Hippocampal formation (tissue), 2 donors: Measurements from ENCODE around the gene GRB10.

Experiments used
- DNase-seq, 2 donors: peaks; one replicate each; lab custom pipeline; 2025; lab: John Stamatoyannopoulos, UW

Gene GRB10

DNA sequence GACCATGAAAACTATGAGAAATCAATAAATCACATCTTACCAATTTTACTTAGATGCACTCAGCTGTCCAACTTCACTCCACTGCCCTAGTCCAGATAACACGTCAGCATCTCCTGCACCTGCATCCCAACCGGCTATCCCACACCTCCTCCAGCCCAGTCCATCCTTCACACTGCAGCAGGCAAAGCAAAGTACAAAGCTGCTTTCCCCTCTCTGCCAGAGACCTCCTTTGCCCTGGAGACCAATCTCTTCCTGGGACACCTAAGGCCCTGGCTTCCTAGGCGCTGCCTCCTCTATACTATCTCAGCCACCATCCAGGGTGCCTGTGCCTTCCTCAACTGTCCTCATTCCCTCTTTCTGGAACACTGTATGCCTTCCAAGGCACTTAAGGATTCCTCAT, 127.2 kb downstream of the GRB10 start:
- no peak for DNase-seq

DNA sequence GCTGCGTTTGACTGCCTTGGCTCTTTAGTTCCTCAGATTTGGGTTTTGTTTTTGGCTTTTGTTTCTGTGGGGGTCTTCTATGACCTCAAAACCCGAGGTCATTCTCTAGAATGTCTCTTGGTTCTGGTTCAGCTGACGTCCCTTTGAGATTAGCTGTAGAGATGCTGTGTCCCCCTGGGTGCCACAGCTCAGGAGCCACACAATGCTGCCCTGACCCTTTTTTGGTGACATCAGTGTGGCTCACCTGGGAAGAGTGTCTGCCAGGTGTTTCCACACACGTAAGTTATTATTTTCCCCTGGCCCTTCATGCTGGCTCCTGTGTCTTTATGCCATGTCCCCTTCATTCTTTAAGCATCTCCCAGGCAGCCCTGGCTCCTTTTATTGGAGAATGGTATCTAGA, 127.7 kb downstream of the GRB10 start:
- no peak for DNase-seq

DNA sequence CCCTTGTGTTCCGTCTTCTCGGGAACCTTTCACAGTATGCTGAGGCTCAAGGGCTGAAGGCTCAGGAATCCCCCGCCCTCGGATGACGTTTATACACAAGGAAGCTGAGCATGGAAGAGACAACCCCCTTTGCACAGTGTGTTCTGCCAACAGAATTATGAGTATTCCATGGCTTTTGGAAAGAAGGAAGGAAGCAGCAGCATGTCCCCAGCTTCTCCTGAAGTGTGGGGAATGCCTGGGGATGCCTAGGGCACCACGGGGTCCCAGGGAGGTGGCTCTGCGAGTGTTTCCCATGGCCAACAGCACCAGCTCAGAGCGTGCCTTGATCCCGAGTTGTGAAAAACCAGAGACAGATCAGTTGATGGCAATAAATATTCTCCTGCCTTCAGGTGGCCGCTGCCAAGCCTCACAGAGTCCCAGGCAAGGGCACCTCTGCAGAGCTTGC, 128.7 kb downstream of the GRB10 start:
- no peak for DNase-seq

DNA sequence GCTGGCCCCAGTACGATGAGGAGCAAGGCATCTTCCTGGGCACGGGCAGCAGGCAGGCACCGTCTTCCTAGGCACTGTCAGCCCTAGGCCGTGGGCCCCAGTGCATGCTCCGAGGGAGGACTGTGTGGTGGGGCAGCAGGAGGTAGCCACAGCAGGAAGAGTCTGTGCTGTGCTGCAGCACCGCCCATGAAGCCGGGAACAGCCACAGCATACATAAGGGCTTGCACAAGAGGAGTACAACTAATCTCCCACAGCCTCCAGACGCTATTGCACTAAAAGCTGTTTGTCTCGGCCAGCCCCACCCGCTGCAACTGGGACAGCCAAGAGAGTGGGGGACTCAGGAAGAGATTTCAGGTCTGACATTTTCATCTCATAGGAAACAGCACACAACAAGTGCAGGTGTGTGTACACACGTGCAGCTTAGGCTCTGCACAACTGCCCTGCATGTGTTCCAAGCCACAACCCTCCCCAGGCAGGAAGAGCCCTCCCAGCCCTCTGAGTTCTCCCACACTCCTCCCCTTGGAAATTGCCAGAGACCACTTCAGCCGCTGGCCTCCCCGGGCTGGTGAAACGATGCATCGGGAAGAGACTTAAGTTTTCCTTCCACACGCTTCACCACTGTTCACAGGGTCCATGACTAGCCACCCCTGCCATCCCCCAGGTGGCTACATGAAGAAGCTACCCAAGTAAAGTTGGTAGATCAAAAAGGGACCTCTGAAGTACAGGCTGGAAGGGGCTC, 129.4 kb downstream of the GRB10 start:
- DNase-seq, result no peak

DNA sequence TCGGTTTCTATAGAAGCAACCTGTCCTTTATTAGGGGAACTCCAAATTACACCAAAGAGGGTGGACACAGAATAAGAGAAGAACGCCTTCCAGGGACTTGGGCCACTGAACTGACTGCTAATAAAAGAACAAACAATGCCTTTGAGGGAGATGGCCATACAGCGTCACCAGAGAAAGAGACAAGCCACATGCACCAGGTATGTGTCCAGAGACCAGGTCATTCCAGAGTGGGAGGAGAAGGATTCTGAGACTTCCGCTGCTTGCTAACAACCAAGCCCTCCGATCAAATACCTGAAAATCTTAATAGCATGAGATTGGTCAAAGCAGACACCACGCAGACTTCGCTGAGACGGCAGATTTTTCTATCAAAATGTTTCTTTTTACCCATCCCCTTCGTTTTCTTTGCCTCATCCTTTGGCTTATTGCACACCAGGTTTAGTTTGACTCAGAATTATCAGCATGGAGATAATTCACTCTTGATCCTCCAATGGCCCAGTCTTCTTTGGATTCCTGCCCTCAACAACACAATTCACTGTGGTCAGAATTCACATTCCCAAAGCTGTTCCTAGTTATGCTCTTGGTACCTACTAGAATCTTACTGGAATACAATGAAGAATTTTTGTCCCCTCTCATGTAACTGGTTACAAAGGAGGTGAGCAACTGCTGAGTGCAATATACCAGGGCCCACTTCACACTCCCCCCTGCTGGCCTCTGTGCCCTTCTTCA, 130.1 kb downstream of the GRB10 start:
- DNase-seq, result no peak

DNA sequence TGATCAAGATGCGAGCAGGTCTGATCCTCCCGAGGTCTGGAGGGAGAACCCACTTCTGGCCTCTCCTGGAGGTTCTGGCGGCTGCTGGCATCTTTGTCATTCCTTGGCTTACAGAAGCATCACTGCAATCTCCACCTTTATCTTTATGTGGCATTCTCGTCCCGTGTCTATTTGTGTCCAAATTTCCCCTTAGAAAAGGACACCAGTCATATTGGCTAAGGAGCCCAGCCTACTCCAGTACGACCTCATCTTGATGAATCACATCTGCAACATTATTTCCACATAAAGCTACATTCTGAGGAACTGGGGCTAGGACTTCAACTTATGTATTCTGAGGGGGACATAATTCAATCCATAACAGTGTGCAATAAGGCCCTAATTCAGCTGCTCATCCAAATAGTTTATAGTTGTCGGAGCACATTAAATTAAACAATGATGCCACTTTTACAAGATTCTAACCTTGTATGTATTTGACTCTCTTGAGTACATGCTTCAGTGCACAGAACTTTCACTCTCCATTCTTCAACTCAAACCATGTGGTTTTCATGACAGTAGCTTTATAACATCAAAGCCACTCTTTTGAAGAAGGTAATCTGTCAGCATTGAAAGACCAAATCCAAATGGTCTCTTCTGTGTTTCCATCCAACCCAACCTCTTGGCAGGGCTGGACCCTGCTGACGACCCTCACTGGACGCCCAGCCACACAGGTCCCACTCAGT, 131.3 kb downstream of the GRB10 start:
- no peak for DNase-seq

DNA sequence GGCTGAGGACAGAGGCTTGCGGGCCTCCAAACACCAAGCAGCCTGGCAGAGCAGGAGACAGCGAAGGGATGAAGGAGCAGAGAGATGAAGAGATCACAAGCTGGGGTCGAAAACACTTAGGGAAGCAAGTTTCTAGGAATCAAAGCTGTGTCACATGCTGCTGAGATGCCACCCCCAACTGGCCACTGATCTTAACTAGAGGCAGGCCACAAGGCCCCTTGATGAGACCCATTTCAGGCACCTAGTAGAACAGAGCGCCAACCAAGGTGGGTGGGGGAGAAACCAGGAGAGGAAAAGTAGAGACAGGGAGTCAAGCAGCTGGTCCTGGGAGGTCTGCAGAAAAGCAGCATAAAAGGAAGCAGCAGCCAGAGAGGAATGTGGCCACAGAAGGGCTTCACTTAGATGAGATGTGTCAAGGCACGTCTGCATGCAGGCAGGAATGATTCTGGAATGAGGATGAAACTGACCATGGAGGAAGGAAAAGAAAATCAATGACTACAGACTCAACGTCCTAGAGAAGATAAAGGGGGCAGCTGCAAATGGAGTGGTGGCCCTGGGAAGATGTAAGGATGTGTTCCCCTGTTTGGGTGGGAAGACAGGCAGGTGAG, 132.5 kb downstream of the GRB10 start:
- DNase-seq, result no peak

DNA sequence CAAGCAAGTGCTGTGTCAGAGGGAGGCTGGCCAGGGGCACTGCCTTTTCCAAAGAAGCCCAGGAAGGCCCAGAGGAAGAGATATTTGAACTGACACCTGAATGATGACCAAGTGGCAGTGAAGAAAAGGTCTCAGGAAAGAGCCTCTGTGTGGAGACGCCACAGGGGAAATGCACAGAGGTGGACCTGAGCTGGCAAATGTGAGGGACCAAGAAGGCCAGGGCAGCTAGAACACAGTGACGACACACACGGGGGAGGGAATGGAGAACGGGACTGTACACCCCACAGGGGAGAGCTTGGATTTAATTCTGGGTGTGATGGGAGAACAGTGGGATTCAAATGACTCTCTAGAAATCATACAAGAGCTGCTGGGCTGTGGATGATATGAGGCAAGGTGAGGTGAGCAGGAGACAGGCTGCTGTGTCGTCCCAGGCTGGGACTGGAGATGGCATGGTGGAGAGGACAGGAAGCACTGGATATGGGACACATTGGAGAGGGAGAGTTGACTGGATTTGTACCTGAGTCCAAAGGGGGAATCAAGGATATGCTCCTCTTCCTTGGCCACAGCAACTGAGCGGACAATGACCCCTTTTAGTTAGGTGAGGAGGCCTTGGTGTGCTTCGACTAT, 133.3 kb downstream of the GRB10 start:
- DNase-seq, result no peak

DNA sequence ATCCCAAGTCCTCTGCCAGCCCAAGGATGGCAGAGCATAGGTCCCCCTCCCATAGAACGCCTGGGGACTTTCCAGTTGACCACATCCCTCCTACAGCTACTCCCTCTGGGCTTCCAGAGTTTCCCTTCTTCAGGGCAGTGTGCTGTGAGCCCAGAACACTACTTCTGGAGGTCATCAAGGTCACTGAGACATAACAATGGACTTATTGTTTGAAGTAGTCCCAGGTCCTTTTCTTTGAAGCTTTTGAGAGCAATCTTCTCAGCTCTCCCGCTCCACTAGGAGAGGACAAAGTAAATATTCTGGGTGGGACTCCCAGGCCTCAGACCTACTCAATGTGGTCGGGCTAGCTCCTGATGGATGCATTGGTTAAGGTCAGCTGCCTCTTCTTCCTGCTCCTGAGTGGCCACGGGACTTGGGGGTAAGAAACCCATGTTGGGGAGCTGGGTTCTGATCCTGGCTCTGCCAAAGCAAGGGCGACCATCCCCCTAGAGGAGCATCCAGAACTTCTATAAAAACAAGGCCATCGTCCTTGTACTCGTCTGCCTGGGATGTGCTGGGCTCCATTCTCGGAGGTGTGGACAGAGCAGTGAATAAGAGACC, 134.0 kb downstream of the GRB10 start:
- no peak for DNase-seq

DNA sequence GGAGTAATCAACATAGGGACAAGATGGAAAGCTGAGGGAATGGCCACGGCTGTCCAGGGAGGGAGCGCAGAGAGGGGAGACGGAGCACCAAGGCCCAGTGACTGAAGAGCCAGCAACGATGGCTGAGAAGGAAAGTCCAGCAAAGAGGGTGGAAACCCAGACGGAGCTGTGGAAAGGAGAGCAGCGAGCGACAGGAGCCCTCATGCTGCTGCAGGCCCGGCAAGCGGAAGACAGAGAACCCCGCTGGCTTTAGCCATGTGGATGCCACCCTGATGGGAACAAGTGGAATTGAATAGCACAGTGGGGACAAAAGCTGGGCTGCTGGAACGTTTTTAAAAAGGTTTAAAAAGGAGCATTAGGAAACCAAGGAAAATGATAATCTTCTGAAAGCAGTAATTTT, 134.6 kb downstream of the GRB10 start:
- DNase-seq, result no peak

DNA sequence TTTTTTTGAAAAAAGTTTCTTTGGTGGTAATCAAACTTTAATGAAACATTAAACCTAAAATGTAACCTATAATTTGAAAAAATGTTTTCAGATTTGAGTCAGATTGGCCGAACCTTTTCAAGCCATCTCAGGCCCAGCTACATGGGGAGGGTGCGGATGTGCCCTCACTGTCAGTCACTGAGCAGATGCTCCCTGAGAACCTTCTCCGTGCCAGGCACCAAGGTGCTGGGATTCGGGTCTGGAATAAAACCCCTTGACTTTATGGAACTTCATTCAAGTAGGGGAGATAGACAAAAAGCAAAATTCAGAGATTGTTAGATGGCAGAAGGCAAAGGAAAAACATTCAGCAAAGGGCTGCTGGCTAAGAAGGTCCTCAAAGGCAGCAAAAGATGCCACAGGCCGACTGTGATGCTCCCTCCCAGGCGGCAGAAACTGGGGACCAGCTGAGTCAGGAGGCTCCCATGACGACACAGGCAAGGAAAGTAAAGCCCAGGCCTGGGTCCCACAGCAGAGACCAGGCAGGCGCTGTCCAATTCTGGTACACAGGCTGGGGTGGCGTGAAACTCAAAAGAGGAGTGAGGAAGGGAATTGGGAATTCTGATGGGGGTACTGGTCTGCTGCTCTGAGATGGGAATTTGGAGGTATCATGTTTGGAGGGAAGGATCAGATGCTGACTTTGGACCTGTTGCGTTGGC, 135.3 kb downstream of the GRB10 start:
- no peak for DNase-seq

DNA sequence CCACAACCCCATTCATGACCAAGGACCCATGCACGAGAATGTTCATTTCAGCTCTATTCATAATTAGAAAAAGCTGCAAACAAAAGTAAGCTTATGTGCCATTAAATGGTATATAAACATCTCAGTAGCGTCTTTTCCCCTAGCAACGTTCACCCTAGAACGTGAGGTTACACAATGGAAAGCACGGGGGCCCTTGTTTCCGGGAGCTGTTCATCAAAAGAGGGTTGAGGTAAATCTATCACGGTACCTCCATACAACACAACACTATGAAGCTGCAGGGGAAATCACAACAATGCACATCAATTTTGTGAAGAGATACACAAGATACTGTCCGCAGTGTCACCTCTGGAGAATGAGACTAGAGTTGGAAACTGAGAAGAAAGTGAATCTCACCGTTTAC, 136.6 kb downstream of the GRB10 start:
- DNase-seq, result no peak

DNA sequence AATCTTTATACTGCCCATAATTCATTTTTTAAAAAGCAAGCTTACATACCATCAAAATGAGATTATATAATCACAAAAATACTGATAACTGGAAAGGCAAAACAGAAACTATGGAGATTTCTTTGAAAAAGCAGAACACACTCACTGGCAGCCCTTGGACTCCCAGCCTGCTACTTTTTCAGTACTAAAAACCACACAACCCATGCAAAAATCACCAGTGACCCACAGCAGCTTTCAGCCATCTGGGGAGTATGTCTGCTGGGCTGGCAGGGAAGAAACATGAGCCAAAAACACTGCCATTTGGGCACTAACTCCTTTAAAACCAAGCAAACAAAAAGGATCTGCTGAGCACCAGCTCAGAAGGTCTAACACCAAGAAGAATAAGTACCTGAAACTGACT, 137.5 kb downstream of the GRB10 start:
- no peak for DNase-seq

DNA sequence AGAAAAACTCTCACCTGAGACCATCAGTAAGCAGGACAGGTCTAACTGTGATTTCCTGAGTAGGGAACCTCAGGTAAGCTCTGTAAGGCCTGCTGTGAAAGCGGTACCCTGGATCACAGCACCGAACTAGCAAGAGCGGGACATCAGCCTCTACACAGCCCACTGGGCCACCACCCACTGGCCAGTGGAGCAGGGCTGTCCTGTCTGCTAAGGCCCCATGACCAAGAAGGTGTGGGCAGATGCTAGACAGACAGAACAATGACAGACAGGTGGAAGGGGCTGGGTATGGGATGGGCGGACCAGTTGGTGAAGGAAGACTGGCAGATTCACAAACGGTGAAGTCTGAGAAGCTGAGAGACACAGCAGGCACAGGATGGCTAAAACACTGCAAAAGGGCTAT, 138.1 kb downstream of the GRB10 start:
- no peak for DNase-seq

DNA sequence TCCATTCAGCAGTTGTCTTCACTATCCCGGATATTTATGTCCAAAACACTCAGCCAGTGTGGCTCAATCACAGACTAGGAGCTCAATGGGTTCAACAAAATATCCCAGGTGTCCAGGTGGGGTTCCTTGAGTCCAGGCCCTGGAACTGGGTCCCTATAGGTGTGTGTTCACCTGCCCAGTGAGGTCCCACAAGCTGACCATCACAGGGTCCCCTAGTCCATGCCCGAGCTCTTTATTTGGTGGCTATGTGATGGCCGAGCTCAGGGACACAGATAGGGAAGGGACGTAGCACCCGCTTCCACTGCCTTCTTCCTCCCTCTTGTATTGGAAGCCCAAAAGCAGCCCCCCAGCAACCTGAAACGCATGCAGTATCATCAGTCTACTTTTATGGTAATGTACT, 138.6 kb downstream of the GRB10 start:
- no peak for DNase-seq

DNA sequence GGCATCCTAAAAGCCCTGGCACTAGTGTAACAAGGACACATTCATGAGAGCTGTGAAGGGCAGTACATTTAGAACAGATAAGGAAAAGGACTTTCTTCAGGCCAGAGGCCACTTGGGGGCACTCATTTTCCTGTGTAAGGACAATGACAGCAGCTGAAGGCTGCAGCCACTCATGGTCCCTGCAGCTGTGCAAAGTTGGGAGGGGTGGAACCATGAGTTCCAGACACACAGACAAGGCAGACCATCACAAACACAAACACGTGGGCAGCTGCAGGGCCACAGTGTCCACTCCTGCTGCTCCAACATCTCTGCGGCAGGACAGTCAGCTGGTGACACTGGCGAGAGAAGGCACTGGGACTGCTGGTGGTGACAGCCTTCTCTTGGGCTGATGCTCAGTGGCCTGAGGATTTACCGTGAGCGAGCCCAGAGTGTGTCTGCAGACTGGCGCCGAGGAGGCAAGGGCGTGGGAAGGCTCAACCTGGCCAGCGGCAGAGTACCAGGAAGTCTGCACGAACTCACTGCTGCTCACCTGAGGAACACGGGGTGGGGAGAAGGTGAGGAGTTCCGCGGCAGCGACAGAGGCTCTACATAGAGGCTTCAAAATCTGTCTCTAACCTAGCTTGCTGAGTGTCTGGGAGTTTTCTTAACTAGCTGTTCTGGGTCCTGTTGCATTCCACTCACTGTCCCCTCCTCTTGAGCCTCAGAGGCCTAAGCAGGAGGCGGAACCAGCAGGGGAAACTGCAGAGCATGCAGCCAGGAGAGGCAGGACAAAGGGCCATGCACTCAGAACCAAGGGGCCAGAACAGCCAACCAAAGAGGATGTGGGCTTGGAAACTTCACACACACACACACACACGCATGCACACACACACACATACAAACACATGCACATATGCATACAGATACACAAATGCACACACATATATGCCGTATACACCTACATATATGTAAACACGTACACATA, 141.0 kb downstream of the GRB10 start:
- peak; percentile 91 to 94 for DNase-seq

DNA sequence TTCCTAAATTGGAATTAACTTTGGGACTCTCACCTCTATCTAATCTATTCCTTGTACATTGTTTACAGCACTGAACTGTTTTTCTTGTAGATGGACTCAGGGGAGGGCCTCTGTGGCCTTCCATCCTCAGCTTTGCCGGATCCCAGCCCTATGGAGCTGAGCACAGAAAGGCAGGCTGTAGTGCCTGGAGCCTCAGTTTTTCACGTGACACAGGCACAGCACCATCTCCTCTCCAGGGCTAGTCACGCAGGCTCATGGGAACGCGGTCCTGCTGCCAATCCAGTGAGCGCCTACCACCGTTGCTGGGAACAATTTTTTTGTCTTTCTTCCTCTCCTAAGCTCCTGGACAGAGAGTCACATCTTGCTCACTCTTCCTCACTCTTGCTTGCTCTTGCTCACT, 141.9 kb downstream of the GRB10 start:
- no peak for DNase-seq

DNA sequence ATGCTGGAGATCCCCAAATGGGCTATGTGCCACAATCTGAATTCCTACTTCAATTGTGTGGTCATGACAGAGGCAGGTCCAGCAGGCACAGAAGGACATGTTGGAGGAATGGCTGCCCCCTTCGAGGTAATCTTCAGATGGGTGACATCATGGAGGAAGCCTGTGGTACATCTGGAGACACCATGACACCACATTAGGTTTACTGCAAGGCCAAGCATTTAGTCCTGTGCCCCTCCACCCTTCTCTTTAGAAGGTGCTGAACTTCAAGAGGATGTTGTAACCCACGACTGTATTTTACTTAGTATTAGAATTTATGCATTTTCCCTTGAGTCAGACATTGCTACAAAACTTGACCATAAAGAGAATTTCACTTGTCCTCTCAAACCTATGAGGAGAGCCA, 142.4 kb downstream of the GRB10 start:
- DNase-seq, result no peak

DNA sequence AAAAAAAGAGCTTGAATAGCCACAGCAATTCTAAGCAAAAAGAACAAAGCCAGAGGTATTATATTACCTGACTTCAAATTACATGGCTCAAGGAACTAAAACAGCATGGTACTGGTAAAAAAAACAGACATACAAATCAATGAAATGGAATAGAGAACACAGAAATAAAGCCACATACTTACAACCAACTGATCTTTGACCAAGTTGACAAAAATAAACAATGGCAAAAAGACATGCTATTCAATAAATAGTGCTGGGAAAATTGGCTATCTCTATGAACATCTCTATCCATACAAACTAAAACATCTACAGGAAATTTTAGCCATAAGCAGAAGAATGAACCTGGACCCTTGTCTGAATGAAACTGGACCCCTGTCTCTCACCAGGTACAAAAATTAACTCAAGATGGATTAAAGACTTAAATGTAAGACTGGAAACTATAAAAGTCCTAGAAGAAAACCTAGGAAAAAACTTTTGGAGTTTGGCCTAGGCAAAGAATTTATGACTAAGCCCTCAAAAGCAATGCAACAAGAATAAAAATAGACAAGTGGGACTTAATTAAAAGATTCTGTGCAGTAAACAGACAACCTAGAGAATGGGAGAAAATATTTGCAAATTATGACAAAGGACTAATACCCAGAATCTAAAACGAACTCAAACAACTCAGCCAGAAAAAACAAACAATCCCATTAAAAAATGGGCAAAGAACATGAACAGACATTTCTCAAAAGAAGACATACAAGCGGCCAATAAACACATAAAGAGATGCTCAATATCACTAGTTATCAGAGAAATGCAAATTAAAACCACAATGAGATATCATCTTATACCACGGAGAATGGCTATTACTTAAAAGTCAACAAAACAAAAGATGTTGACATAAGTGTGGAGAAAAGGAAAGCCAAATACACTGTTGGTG, 144.7 kb downstream of the GRB10 start:
- no peak for DNase-seq
